Brain microvascular endothelial cell (primary cell): ENCODE measurements around the gene HHATL.

Source experiments
- DNase-seq: peaks from one replicate; pipeline ENCODE4 v3.0.0-alpha.2; 2020
- H3K27ac ChIP-seq: fragments of 250-450 bp; sonication (Bioruptor Pico); 2 replicates; pipeline ENCODE4 v1.5.1; 2020; ENCODE audit warnings: mild to moderate bottlenecking, moderate library complexity
- H3K27me3 ChIP-seq: fragments of 250-450 bp; sonication (Bioruptor Pico); replicated peaks from 2 replicates; pipeline ENCODE4 v1.5.1; 2020; ENCODE audit warnings: mild to moderate bottlenecking
- H3K36me3 ChIP-seq: fragments of 250-450 bp; sonication (Bioruptor Pico); replicated peaks from 2 replicates; pipeline ENCODE4 v1.5.1; 2020; ENCODE audit warnings: mild to moderate bottlenecking
- H3K4me3 ChIP-seq: 2 replicates; pipeline ENCODE4 v1.5.1; 2011; ENCODE audit warnings: low read depth, mild to moderate bottlenecking, control low read depth, low read length, moderate library complexity
- CTCF ChIP-seq: IDR thresholded peaks from 2 replicates; pipeline ENCODE4 v1.5.1; 2011; ENCODE audit warnings: low read depth, mild to moderate bottlenecking, moderate library complexity, low read length, control low read depth, inconsistent platforms; ENCODE audit errors: missing control alignments
- in situ Hi-C: cut with HindIII; loops from 2 replicates; pipeline ENCODE4 v1.10.0; 2017; ENCODE audit warnings: low sequenced_read_pairs, low pct_ligation_motif_present

The HHATL gene

GRCh38 chr3:42732196-42732828 lies 29.7 kb upstream of the HHATL start:
- DNase-seq = no peak
- H3K27me3 ChIP-seq = no peaks in the 10 kb centered on the region
- no peak for TF ChIP-seq CTCF
- H3K27ac ChIP-seq = no peak overlapping the region
- no peaks in the 10 kb centered on the region for H3K36me3 ChIP-seq
- no peak overlapping the region for H3K4me3 ChIP-seq
- in situ Hi-C loops = no loop called here

GRCh38 chr3:42731476-42732195 lies 29.0 kb upstream of the HHATL start:
- in situ Hi-C loops = no loop called here
- H3K27me3 ChIP-seq = no peaks in the 10 kb centered on the region
- H3K4me3 ChIP-seq = no peak overlapping the region
- no peak overlapping the region for H3K27ac ChIP-seq
- DNase-seq = no peak
- no peaks in the 10 kb centered on the region for H3K36me3 ChIP-seq
- TF ChIP-seq CTCF = no peak

GRCh38 chr3:42730706-42731420 lies 28.3 kb upstream of the HHATL start:
- no peak overlapping the region for H3K4me3 ChIP-seq
- in situ Hi-C loops = no loop called here
- no peak overlapping the region for H3K27ac ChIP-seq
- no peaks in the 10 kb centered on the region for H3K27me3 ChIP-seq
- no peak for TF ChIP-seq CTCF
- DNase-seq = no peak
- no peaks in the 10 kb centered on the region for H3K36me3 ChIP-seq

GRCh38 chr3:42730294-42730693 lies 27.7 kb upstream of the HHATL start:
- Histone ChIP-seq H3K27me3 (no peaks in the 10 kb centered on the region), H3K4me3 (no peak overlapping the region), H3K27ac (no peak overlapping the region), H3K36me3 (no peaks in the 10 kb centered on the region)
- in situ Hi-C loops = no loop called here
- no peak for TF ChIP-seq CTCF
- no peak for DNase-seq

GRCh38 chr3:42729404-42730145 lies 27.0 kb upstream of the HHATL start:
- TF ChIP-seq CTCF = no peak

More at GRCh38 chr3:42729404-42730145, 27.0 kb upstream of the HHATL start:
- no peak for DNase-seq
- Histone ChIP-seq H3K4me3 (no peak overlapping the region), H3K27ac (no peak overlapping the region), H3K27me3 (no peaks in the 10 kb centered on the region), H3K36me3 (no peaks in the 10 kb centered on the region)
- in situ Hi-C loops = no loop called here
